Glutamatergic neuron (in vitro differentiated cells): ENCODE results near the gene HRH2. TPM values are rescaled to one million over a fixed set of nuclear protein-coding genes. Genes with fewer than 3 reads are reported as not detected.

Source experiments
- DNase-seq: peaks from one replicate; pipeline ENCODE4 v3.0.0; 2022
- H3K27ac Mint-ChIP-seq: one replicate; pipeline ENCODE4 v1.8.0; 2020; ENCODE audit warnings: mild to moderate bottlenecking, mixed read lengths, inconsistent platforms; ENCODE audit not compliant: unreplicated experiment
- H3K27me3 Mint-ChIP-seq: one replicate; pipeline ENCODE4 v1.8.0; 2020; ENCODE audit warnings: mild to moderate bottlenecking, moderate library complexity, mixed read lengths, inconsistent platforms; ENCODE audit not compliant: unreplicated experiment
- H3K36me3 Mint-ChIP-seq: one replicate; pipeline ENCODE4 v1.8.0; 2020; ENCODE audit warnings: mild to moderate bottlenecking, mixed read lengths, inconsistent platforms; ENCODE audit not compliant: unreplicated experiment
- H3K4me1 Mint-ChIP-seq: one replicate; pipeline ENCODE4 v1.8.0; 2020; ENCODE audit warnings: mild to moderate bottlenecking, low read depth, mixed read lengths, inconsistent platforms; ENCODE audit not compliant: unreplicated experiment
- H3K4me3 Mint-ChIP-seq: one replicate; pipeline ENCODE4 v1.8.0; 2020; ENCODE audit warnings: mild to moderate bottlenecking, mixed read lengths, inconsistent platforms; ENCODE audit not compliant: unreplicated experiment
- H3K9me3 Mint-ChIP-seq: one replicate; pipeline ENCODE4 v1.8.0; 2020; ENCODE audit warnings: mild to moderate bottlenecking, moderate library complexity, mixed read lengths, inconsistent platforms; ENCODE audit not compliant: unreplicated experiment
- CTCF ChIP-seq: fragments of 200-600 bp; sonication (generic); IDR thresholded peaks from one replicate; pipeline ENCODE4 v1.5.0; 2021; ENCODE audit not compliant: partially characterized antibody, unreplicated experiment
- total RNA-seq: library from RNA; stranded (reverse); fragmentation: NEBNext Ultra II Directional; extraction: Animal tissue kit (Norgen Biotek cat#: 25700); gene quantifications from one replicate; pipeline ENCODE4 v1.2.1, GENCODE V29; 2021; ENCODE audit not compliant: unreplicated experiment

HRH2 gene
- total RNA-seq, 1 donor from 2014 or later, result not detected

DNA sequence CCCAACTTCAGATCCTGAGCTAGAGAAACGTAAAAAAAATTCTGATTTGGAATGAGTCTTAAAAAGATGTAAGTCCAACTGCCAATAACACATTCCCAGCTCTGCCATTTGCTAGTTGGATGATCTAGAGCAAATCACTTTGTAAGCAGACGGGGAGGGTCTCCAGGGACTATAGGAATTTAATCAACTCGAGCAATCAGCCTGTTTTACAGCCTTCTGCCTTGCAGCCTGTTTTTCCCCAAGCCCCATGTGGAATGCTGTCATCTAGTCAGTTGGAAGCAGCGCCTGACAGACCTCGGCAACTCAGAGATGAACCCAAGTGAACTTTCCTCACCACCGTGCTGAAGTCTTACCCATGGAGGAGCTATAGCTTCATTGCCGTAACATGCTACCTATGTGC is 34.8 kb upstream of the HRH2 start:
- Mint-ChIP-seq H3K27ac (peak overlapping the region; percentile 29), H3K4me1 (peaks cover 16% of the 10 kb centered on the region), H3K4me3 (no peak overlapping the region), H3K36me3 (no peaks in the 10 kb centered on the region), H3K9me3 (peaks cover 2% of the 10 kb centered on the region), H3K27me3 (peaks cover 2% of the 10 kb centered on the region)
- TF ChIP-seq CTCF, result no peak
- peak; percentile 36 for DNase-seq

DNA sequence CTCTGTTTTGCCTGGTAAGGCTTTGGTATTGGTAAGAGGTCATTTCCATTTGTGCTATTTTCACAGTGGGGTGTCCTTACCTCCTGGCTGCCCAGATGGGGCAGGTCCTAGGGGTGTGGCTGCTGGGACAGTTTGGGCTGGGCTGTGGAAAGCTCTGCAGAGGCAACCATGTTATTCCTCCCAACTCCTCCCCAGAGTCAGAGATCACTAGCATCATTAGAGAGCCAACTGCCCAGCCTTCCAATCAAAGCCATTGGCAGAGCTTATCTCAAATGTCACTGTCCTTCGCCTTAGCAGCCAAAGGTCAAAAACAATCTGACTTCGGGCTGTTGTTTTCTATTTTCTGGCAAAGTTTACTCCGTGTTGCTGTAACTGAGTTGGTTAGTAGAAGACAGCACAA is 33.6 kb upstream of the HRH2 start:
- Mint-ChIP-seq H3K36me3 (no peaks in the 10 kb centered on the region), H3K9me3 (peaks cover 5% of the 10 kb centered on the region), H3K27ac (no peak overlapping the region), H3K4me1 (peaks cover 16% of the 10 kb centered on the region), H3K4me3 (no peak overlapping the region), H3K27me3 (peaks cover 2% of the 10 kb centered on the region)
- no peak for DNase-seq
- no peak for TF ChIP-seq CTCF

DNA sequence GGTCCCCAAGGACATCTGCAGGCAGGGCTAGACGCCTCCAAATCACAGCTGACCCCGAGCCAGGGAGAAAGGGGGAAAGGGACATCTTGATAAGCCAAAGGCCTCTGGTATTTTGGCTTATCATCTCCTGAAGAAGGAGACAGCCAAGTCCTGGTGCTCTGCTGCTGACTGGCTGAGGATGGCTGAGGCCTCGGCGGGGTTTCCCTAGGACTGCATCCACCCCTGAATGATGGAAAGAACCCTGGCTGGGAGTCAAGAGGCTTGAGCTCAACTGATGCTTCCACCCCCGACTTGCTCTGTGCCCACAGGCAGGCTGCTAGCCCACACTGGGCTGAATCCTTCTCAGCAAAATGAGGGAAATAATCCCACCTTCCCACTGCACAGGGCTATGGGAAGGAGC is 30.9 kb upstream of the HRH2 start:
- Mint-ChIP-seq H3K9me3 (peaks cover 5% of the 10 kb centered on the region), H3K27ac (no peak overlapping the region), H3K4me1 (peaks cover 16% of the 10 kb centered on the region), H3K4me3 (no peak overlapping the region), H3K27me3 (peaks cover 2% of the 10 kb centered on the region), H3K36me3 (peaks cover 7% of the 10 kb centered on the region)
- DNase-seq, result no peak
- TF ChIP-seq CTCF, result no peak

- Mint-ChIP-seq H3K27me3 (peaks cover 2% of the 10 kb centered on the region), H3K27ac (no peak overlapping the region), H3K36me3 (peaks cover 7% of the 10 kb centered on the region), H3K4me3 (no peak overlapping the region), H3K9me3 (peaks cover 5% of the 10 kb centered on the region), H3K4me1 (peaks cover 16% of the 10 kb centered on the region)
- no peak for TF ChIP-seq CTCF
- DNase-seq, result no peak
These were observed 30.1 kb upstream of the HRH2 start for GRCh38 chr5:175627739-175628138.

DNA sequence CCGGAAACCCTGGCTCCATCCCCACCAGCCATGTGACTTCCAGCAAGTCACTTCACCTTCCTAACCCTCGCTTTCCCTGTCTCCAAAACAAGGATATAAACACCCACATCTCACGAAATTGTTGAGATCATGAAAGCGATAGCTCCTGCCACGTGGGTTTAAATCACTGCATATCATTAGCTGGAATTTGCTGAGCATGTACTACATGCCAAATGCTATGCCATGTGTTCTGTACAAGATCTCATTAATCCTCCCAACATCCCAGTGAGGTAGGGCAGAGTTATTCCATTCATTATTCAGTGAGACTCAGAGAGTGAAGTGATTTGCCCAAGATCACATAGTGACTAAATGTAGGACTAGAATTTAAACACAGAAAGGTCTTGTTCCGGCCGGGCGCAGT is 29.2 kb upstream of the HRH2 start:
- Mint-ChIP-seq H3K27me3 (peaks cover 2% of the 10 kb centered on the region), H3K27ac (no peak overlapping the region), H3K36me3 (peaks cover 7% of the 10 kb centered on the region), H3K9me3 (peaks cover 4% of the 10 kb centered on the region), H3K4me1 (peaks cover 7% of the 10 kb centered on the region), H3K4me3 (no peak overlapping the region)
- DNase-seq, result no peak
- no peak for TF ChIP-seq CTCF
